Activated T-helper 1 cell treated with Interleukin-2 at 50 U/mL for 16 hours (primary cell): ENCODE data around the gene RDH12.

Experiments used
- DNase-seq: peaks from one replicate; pipeline ENCODE4 v3.0.0-alpha.2; 2020; ENCODE audit warnings: low read depth

RDH12 gene

GRCh38 chr14:67749341-67750084, 47.8 kb downstream of the RDH12 start:
- no peak for DNase-seq

GRCh38 chr14:67756496-67756895, 54.8 kb downstream of the RDH12 start:
- no peak for DNase-seq

- DNase-seq, result no peak
These were observed 55.5 kb downstream of the RDH12 start for GRCh38 chr14:67757175-67757574.

- DNase-seq, result no peak
These were observed 58.2 kb downstream of the RDH12 start for GRCh38 chr14:67759916-67760315.

- DNase-seq, result no peak
These were observed 60.4 kb downstream of the RDH12 start for GRCh38 chr14:67762051-67762450.

GRCh38 chr14:67763158-67763822, 61.6 kb downstream of the RDH12 start:
- DNase-seq, result no peak

GRCh38 chr14:67764496-67764895, 62.8 kb downstream of the RDH12 start:
- DNase-seq, result no peak

GRCh38 chr14:67765192-67765834, 63.6 kb downstream of the RDH12 start:
- no peak for DNase-seq

- DNase-seq, result no peak
These were observed 64.5 kb downstream of the RDH12 start for GRCh38 chr14:67766035-67766680.

GRCh38 chr14:67768219-67768618, 66.5 kb downstream of the RDH12 start:
- DNase-seq, result no peak

- no peak for DNase-seq
These were observed 72.2 kb downstream of the RDH12 start for GRCh38 chr14:67773844-67774377.

- no peak for DNase-seq
These were observed 75.1 kb downstream of the RDH12 start for GRCh38 chr14:67776653-67777322.

- DNase-seq, result no peak
These were observed 77.1 kb downstream of the RDH12 start for GRCh38 chr14:67778792-67779191.

GRCh38 chr14:67782090-67782489, 80.4 kb downstream of the RDH12 start:
- no peak for DNase-seq
